ENCODE data around the gene YPEL1.
"Not testable (repeated sequence)": the region's sequence is repeated elsewhere in the genome, so short reads cannot be mapped to it uniquely, and the experiment has no call there.

The YPEL1 gene

GRCh38 chr22:21753374-21754111 lies 17.9 kb upstream of the YPEL1 start:
- DNase-seq (ENCODE audit: low spot score): no peak

GRCh38 chr22:21752276-21752675 lies 16.7 kb upstream of the YPEL1 start:
- no peak for DNase-seq (ENCODE audit: low spot score)

GRCh38 chr22:21745948-21746347 lies 10.4 kb upstream of the YPEL1 start:
- no peak for DNase-seq (ENCODE audit: low spot score)

GRCh38 chr22:21744917-21745316 lies 9.3 kb upstream of the YPEL1 start:
- not testable (repeated sequence) for DNase-seq (ENCODE audit: low spot score)

GRCh38 chr22:21741790-21742189 lies 6.2 kb upstream of the YPEL1 start:
- no peak for DNase-seq (ENCODE audit: low spot score)

GRCh38 chr22:21741059-21741458 lies 5.5 kb upstream of the YPEL1 start:
- DNase-seq (ENCODE audit: low spot score): no peak

- DNase-seq (ENCODE audit: low spot score): no peak
Measured at GRCh38 chr22:21739828-21740377, 4.3 kb upstream of the YPEL1 start.

GRCh38 chr22:21738966-21739365 lies 3.4 kb upstream of the YPEL1 start:
- DNase-seq (ENCODE audit: low spot score): no peak

- DNase-seq (ENCODE audit: low spot score): no peak
Measured at GRCh38 chr22:21738081-21738480, 2.5 kb upstream of the YPEL1 start.

GRCh38 chr22:21736948-21737347 lies 1.4 kb upstream of the YPEL1 start:
- DNase-seq (ENCODE audit: low spot score): no peak

- DNase-seq (ENCODE audit: low spot score): no peak
Measured at GRCh38 chr22:21736084-21736642, 569 bp upstream of the YPEL1 start.

GRCh38 chr22:21734540-21735199 lies 924 bp downstream of the YPEL1 start:
- DNase-seq (ENCODE audit: low spot score): no peak

- no peak for DNase-seq (ENCODE audit: low spot score)
Measured at GRCh38 chr22:21731503-21731902, 4.1 kb downstream of the YPEL1 start.

- no peak for DNase-seq (ENCODE audit: low spot score)
Measured at GRCh38 chr22:21730535-21731308, 4.9 kb downstream of the YPEL1 start.

- DNase-seq (ENCODE audit: low spot score): not testable (repeated sequence)
Measured at GRCh38 chr22:21729184-21729583, 6.4 kb downstream of the YPEL1 start.

- DNase-seq (ENCODE audit: low spot score): no peak
Measured at GRCh38 chr22:21728270-21728669, 7.3 kb downstream of the YPEL1 start.

GRCh38 chr22:21727768-21728167 lies 7.8 kb downstream of the YPEL1 start:
- no peak for DNase-seq (ENCODE audit: low spot score)

- DNase-seq (ENCODE audit: low spot score): no peak
Measured at GRCh38 chr22:21727159-21727558, 8.4 kb downstream of the YPEL1 start.

- DNase-seq (ENCODE audit: low spot score): no peak
Measured at GRCh38 chr22:21726650-21727049, 8.9 kb downstream of the YPEL1 start.

- DNase-seq (ENCODE audit: low spot score): no peak
Measured at GRCh38 chr22:21725956-21726649, 9.5 kb downstream of the YPEL1 start.

GRCh38 chr22:21724496-21724895 lies 11.1 kb downstream of the YPEL1 start:
- not testable (repeated sequence) for DNase-seq (ENCODE audit: low spot score)
